ENCODE measurements around the gene CORO7. TPM values are rescaled to one million over a fixed set of nuclear protein-coding genes. Genes with fewer than 3 reads are reported as not detected.

CORO7 gene
- total RNA-seq, 1 donor from 2014 or later, result 52.4 TPM

GRCh38 chr16:4315186-4316107, 100.9 kb downstream of the CORO7 start, which contains the start of gene GLIS2:
Gene GLIS2, plus strand, starts transcription at chr16:4316067. Its CDS starts 16,214 bp downstream, at chr16:4332281.
- peak; percentile 84 for ATAC-seq

GRCh38 chr16:4314532-4315185, 101.7 kb downstream of the CORO7 start:
- no peak for ATAC-seq
- TF ChIP-seq CTCF (IDR thresholded peaks at IDR 0.05), result no peak
- no peaks in the 10 kb centered on the region for H3K9me3 ChIP-seq
- H3K4me3 ChIP-seq, result peak overlapping the region; percentile 71
- peak overlapping the region; percentile 92 for H3K27ac ChIP-seq
- intact Hi-C loops (cut with DNase I), result no loop called here
- peak; percentile 76 for DNase-seq
- H3K27me3 ChIP-seq, result no peaks in the 10 kb centered on the region
- H3K4me1 ChIP-seq, result peaks cover 29% of the 10 kb centered on the region
- no peaks in the 10 kb centered on the region for H3K36me3 ChIP-seq

More at GRCh38 chr16:4315186-4316107, 100.9 kb downstream of the CORO7 start, which contains the start of gene GLIS2:
- Histone ChIP-seq H3K4me3 (peak within 1 kb of the TSS; percentile 71), H3K27me3 (no peaks in the 10 kb centered on the region), H3K27ac (peak within 1 kb of the TSS; percentile 92), H3K36me3 (no peaks in the 10 kb centered on the region), H3K4me1 (peaks cover 37% of the 10 kb centered on the region), H3K9me3 (no peaks in the 10 kb centered on the region)
- no peak for TF ChIP-seq CTCF (IDR thresholded peaks at IDR 0.05)
- intact Hi-C loops (cut with DNase I), result no loop called here
- peak; percentile 92 for DNase-seq

- peak; percentile 42 for ATAC-seq
- Histone ChIP-seq H3K9me3 (no peaks in the 10 kb centered on the region), H3K4me1 (peaks cover 23% of the 10 kb centered on the region), H3K4me3 (no peak overlapping the region), H3K27ac (no peak overlapping the region), H3K27me3 (no peaks in the 10 kb centered on the region), H3K36me3 (no peaks in the 10 kb centered on the region)
- peak; percentile 68 for TF ChIP-seq CTCF (IDR thresholded peaks at IDR 0.05)
- intact Hi-C loops (cut with DNase I), result no loop called here
- peak; percentile 85 for DNase-seq
These were observed 102.5 kb downstream of the CORO7 start for GRCh38 chr16:4313563-4314531.

GRCh38 chr16:4309833-4310266, 106.5 kb downstream of the CORO7 start:
- ATAC-seq, result peak; percentile 26
- intact Hi-C loops (cut with DNase I), result no loop called here
- Histone ChIP-seq H3K27me3 (no peaks in the 10 kb centered on the region), H3K27ac (peak overlapping the region; percentile 17), H3K36me3 (no peaks in the 10 kb centered on the region), H3K4me3 (no peak overlapping the region), H3K9me3 (no peaks in the 10 kb centered on the region), H3K4me1 (peaks cover 10% of the 10 kb centered on the region)
- peak; percentile 86 for DNase-seq
- TF ChIP-seq CTCF (IDR thresholded peaks at IDR 0.05), result peak; percentile 64
